ENCODE results near the gene FRRS1L.

The FRRS1L gene

GRCh38 chr9:109166771-109167601, at the start of gene FRRS1L:
Gene FRRS1L, minus strand, starts transcription at chr9:109167249. Its CDS starts 111 bp downstream, at chr9:109167138.
- no peak for DNase-seq

GRCh38 chr9:109214414-109214813, 47.4 kb upstream of the FRRS1L start:
- DNase-seq: no peak

- DNase-seq: no peak
These were observed 46.5 kb upstream of the FRRS1L start for GRCh38 chr9:109213285-109214121.

GRCh38 chr9:109212768-109213167, 45.7 kb upstream of the FRRS1L start:
- DNase-seq: no peak

GRCh38 chr9:109206670-109207069, 39.6 kb upstream of the FRRS1L start:
- DNase-seq: no peak

GRCh38 chr9:109205526-109205925, 38.5 kb upstream of the FRRS1L start:
- no peak for DNase-seq

GRCh38 chr9:109203761-109204360, 36.8 kb upstream of the FRRS1L start:
- DNase-seq: no peak

GRCh38 chr9:109199676-109200075, 32.6 kb upstream of the FRRS1L start:
- DNase-seq: no peak

- DNase-seq: no peak
These were observed 31.8 kb upstream of the FRRS1L start for GRCh38 chr9:109198736-109199382.

GRCh38 chr9:109193974-109194556, 27.0 kb upstream of the FRRS1L start:
- DNase-seq: no peak

- no peak for DNase-seq
These were observed 25.8 kb upstream of the FRRS1L start for GRCh38 chr9:109192732-109193361.

- DNase-seq: no peak
These were observed 24.7 kb upstream of the FRRS1L start for GRCh38 chr9:109191746-109192145.

- DNase-seq: no peak
These were observed 23.1 kb upstream of the FRRS1L start for GRCh38 chr9:109190151-109190550.

- no peak for DNase-seq
These were observed 19.9 kb upstream of the FRRS1L start for GRCh38 chr9:109186857-109187520.

- DNase-seq: no peak
These were observed 16.1 kb upstream of the FRRS1L start for GRCh38 chr9:109182940-109183798.

- no peak for DNase-seq
These were observed 15.5 kb upstream of the FRRS1L start for GRCh38 chr9:109182550-109182939.

GRCh38 chr9:109181284-109181683, 14.2 kb upstream of the FRRS1L start:
- DNase-seq: no peak

GRCh38 chr9:109179801-109180523, 12.9 kb upstream of the FRRS1L start:
- DNase-seq: no peak

GRCh38 chr9:109176963-109177362, 9.9 kb upstream of the FRRS1L start:
- DNase-seq: no peak

- DNase-seq: no peak
These were observed 9.3 kb upstream of the FRRS1L start for GRCh38 chr9:109176386-109176785.
